HepG2 (cell line): ENCODE data around the gene KRI1. TPM values are rescaled to one million over a fixed set of nuclear protein-coding genes. Genes with fewer than 3 reads are reported as not detected.
A peak's percentile ranks its signal among the peaks of the same experiment; 100 is the strongest.

Source experiments
- ATAC-seq: fragments of 200-7000 bp; cut with Tn5 transposase; 3 replicates; pipeline ENCODE4 v1.9.1; 2020; ENCODE audit warnings: mild to moderate bottlenecking, moderate library complexity
- BruUV-seq: library from RNA; stranded (reverse); fragments of 400-500 nt; replicated peaks from 2 replicates; lab custom pipeline; 2021; lab: Mats Ljungman, UMichigan
- CTCF ChIA-PET: fragments of 300-600 bp; formaldehyde crosslinking; extraction: SDS; loops from one replicate; lab custom pipeline; 2021; ENCODE audit warnings: low total read pairs, inconsistent platforms, low intra/inter-chr PET ratio; lab: Yijun Ruan, JAX
- POLR2A ChIA-PET: fragments of 350-600 bp; sonication (Branson Sonifier 250); formaldehyde crosslinking; loops from one replicate; lab custom pipeline; 2020; ENCODE audit warnings: antibody characterized with exemption, inconsistent platforms; lab: Yijun Ruan, JAX
- DNase-seq: peaks from one replicate; pipeline ENCODE4 v3.0.0-alpha.2; 2015; ENCODE audit warnings: low spot score
- FAIRE-seq: peaks from 3 replicates; lab custom pipeline; 2011; peaks lifted over from hg19 to GRCh38; lab: Jason Lieb, UNC
- H2AFZ ChIP-seq: one replicate; pipeline ENCODE4 v1.6.1; 2011; ENCODE audit warnings: low read length, inconsistent platforms
- H3K27ac ChIP-seq: fragments of 300-600 bp; 3 replicates; pipeline ENCODE4 v1.8.0; 2011; ENCODE audit warnings: mixed run types, mild to moderate bottlenecking, mixed read lengths, low read length, inconsistent platforms; ENCODE audit not compliant: insufficient read depth; ENCODE audit errors: extremely low read length
- H3K27me3 ChIP-seq, 2 experiments: fragments of 200-600 bp in 1 of 2; 2 replicates in 1 of 2; 3 replicates in 1 of 2; pipeline versions ENCODE4 v1.6.0 to v1.8.0; 2011; ENCODE audit warnings: low read length in 2 of 2, mild to moderate bottlenecking in 2 of 2, moderate library complexity in 2 of 2, inconsistent platforms in 1 of 2; ENCODE audit not compliant: insufficient read depth in 2 of 2, control insufficient read depth in 1 of 2
- H3K36me3 ChIP-seq, 2 experiments: fragments of 200-600 bp in 1 of 2; replicated peaks in 1 of 2; 2 replicates in 1 of 2; 3 replicates in 1 of 2; pipeline versions ENCODE4 v1.5.1 to v1.8.0; 2011; ENCODE audit warnings: low read length in 2 of 2, inconsistent platforms in 1 of 2; ENCODE audit not compliant: insufficient read depth in 2 of 2, control insufficient read depth in 1 of 2
- H3K4me1 ChIP-seq: 2 replicates; pipeline ENCODE4 v1.5.1; 2012; ENCODE audit warnings: low read length, inconsistent platforms; ENCODE audit not compliant: insufficient read depth
- H3K4me2 ChIP-seq: 2 replicates; pipeline ENCODE4 v1.6.0; 2011; ENCODE audit warnings: low read depth, low read length, inconsistent platforms
- H3K4me3 ChIP-seq, 3 experiments: fragments of 200-600 bp in 1 of 3; sonication (generic), shearing (Covaris generic) in 1 of 3; replicated peaks in 1 of 3; 2 replicates each; pipeline ENCODE4 v1.5.1; 2011 to 2016; ENCODE audit warnings: low read length in 3 of 3, inconsistent platforms in 2 of 3, low read depth in 2 of 3, mild to moderate bottlenecking in 2 of 3, control low read depth in 1 of 3, mixed read lengths in 1 of 3; ENCODE audit not compliant: insufficient read depth in 1 of 3
- H3K79me2 ChIP-seq: one replicate; pipeline ENCODE4 v1.6.1; 2011; ENCODE audit warnings: low read length, inconsistent platforms; ENCODE audit not compliant: insufficient read depth
- H3K9ac ChIP-seq: 2 replicates; pipeline ENCODE4 v1.6.0; 2011; ENCODE audit warnings: mild to moderate bottlenecking, low read depth, low read length, inconsistent platforms; ENCODE audit not compliant: insufficient read depth
- H3K9me3 ChIP-seq: 2 replicates; pipeline ENCODE4 v1.5.1; 2012; ENCODE audit warnings: mild to moderate bottlenecking, low read length
- H4K20me1 ChIP-seq: 2 replicates; pipeline ENCODE4 v1.6.0; 2011; ENCODE audit warnings: inconsistent platforms, mild to moderate bottlenecking, low read length, moderate library complexity; ENCODE audit not compliant: insufficient read depth
- CEBPG ChIP-seq: IDR thresholded peaks from 2 replicates; pipeline ENCODE4 v1.6.1; 2016
- DR1 ChIP-seq: sonication (generic); formaldehyde crosslinking; IDR thresholded peaks from 2 replicates; pipeline ENCODE4 v1.8.0; 2021; ENCODE audit warnings: mild to moderate bottlenecking, missing genetic modification reagents, inconsistent platforms
- FOXK1 ChIP-seq: sonication (generic); formaldehyde crosslinking; IDR thresholded peaks from 2 replicates; pipeline ENCODE4 v1.4.0; 2020; ENCODE audit warnings: low read depth, missing genetic modification reagents, borderline replicate concordance
- FOXM1 ChIP-seq: sonication (generic); formaldehyde crosslinking; IDR thresholded peaks from 2 replicates; pipeline ENCODE4 v1.5.0; 2020; ENCODE audit warnings: missing genetic modification reagents
- RARG ChIP-seq: sonication (generic); formaldehyde crosslinking; IDR thresholded peaks from 2 replicates; pipeline ENCODE4 v1.4.0; 2020; ENCODE audit warnings: low read depth, mild to moderate bottlenecking, missing genetic modification reagents
- SOX6 ChIP-seq, 2 experiments: fragments of 450-650 bp in 1 of 2; sonication (generic) in 1 of 2; formaldehyde crosslinking in 1 of 2; IDR thresholded peaks; 2 replicates each; pipeline versions ENCODE4 v1.4.0 to v1.6.1; 2017 to 2020; ENCODE audit warnings: antibody characterized with exemption in 1 of 2, mild to moderate bottlenecking in 1 of 2, missing genetic modification reagents in 1 of 2
- STAT6 ChIP-seq: sonication (generic); formaldehyde crosslinking; IDR thresholded peaks from 2 replicates; pipeline ENCODE4 v1.4.0; 2020; ENCODE audit warnings: missing genetic modification reagents, mild to moderate bottlenecking, borderline replicate concordance
- SYNCRIP ChIP-seq: fragments of 200-400 bp; formaldehyde crosslinking; IDR thresholded peaks from 2 replicates; pipeline ENCODE4 v1.6.1; 2018; ENCODE audit warnings: mild to moderate bottlenecking, low read depth, low read length; ENCODE audit not compliant: insufficient read depth
- ZBTB49 ChIP-seq: sonication (generic); formaldehyde crosslinking; IDR thresholded peaks from 2 replicates; pipeline ENCODE4 v1.4.0; 2020; ENCODE audit warnings: missing genetic modification reagents, borderline replicate concordance
- ZNF10 ChIP-seq: sonication (generic); formaldehyde crosslinking; IDR thresholded peaks from 2 replicates; pipeline ENCODE4 v1.4.0; 2020; ENCODE audit warnings: mild to moderate bottlenecking, low read depth, missing genetic modification reagents, borderline replicate concordance
- ZNF138 ChIP-seq: sonication (generic); formaldehyde crosslinking; IDR thresholded peaks from 2 replicates; pipeline ENCODE4 v1.5.0; 2020; ENCODE audit warnings: mild to moderate bottlenecking, low read depth, missing genetic modification reagents
- ZNF564 ChIP-seq: sonication (generic); formaldehyde crosslinking; IDR thresholded peaks from 2 replicates; pipeline ENCODE4 v1.8.1; 2023; ENCODE audit warnings: mild to moderate bottlenecking, missing genetic modification reagents
- ZNF704 ChIP-seq: sonication (generic); formaldehyde crosslinking; IDR thresholded peaks from 2 replicates; pipeline ENCODE4 v1.8.1; 2023; ENCODE audit warnings: mild to moderate bottlenecking, inconsistent platforms, moderate library complexity, missing genetic modification reagents, borderline replicate concordance
- WGBS: methylation state at CpG from one replicate; pipeline ENCODE4 v1.1.6; 2017; ENCODE audit warnings: low lambda C conversion rate; 5-methylcytosine and 5-hydroxymethylcytosine counted together
- in situ Hi-C: cut with HindIII; loops from 2 replicates; pipeline ENCODE4 v1.10.0; 2017; ENCODE audit warnings: low pct_unique_long_range_greater_than_20kb; ENCODE audit not compliant: extremely low pct_ligation_motif_present
- intact Hi-C: fragments of 100-400 bp; cut with micrococcal nuclease; formaldehyde crosslinking; loops from one replicate; pipeline ENCODE4 v1.10.0; 2022; ENCODE audit not compliant: unreplicated experiment
- polyA plus RNA-seq, 8 experiments: library from polyadenylated mRNA; depleted of rRNA in 3 of 8; stranded (reverse) in 7 of 8; unstranded in 1 of 8; fragments of >200 nt; fragmentation: Illumina TruSeq in 4 of 8; extraction: Trizol in 4 of 8; gene quantifications; 2 replicates each; pipeline versions ENCODE4 v1.2.1 to v1.2.3, GENCODE V29; 2011 to 2016; ENCODE audit warnings: low read depth in 4 of 8, missing spikeins in 1 of 8, mixed read lengths in 1 of 8; ENCODE audit not compliant: insufficient read depth in 1 of 8
- total RNA-seq, 5 experiments: library from RNA; depleted of rRNA; stranded (reverse); fragments of >200 nt; fragmentation: Illumina TruSeq; extraction: Trizol; gene quantifications; 2 replicates each; pipeline ENCODE4 v1.2.3, GENCODE V29; 2016; ENCODE audit warnings: low read depth in 1 of 5
- TF ChIP-seq, protein P1 (sequence below): sonication (generic); formaldehyde crosslinking; IDR thresholded peaks from 2 replicates; pipeline ENCODE4 v1.9.0; 2021; ENCODE audit warnings: missing genetic modification reagents, borderline replicate concordance

Gene KRI1
- total and polyA plus RNA-seq, 2 of the 13 experiments (the other 11 are each of a cell fraction or from before 2014, with no cell fraction given): 9.1 to 11.7 TPM

- Histone ChIP-seq H3K9me3 (no peaks in the 10 kb centered on the region), H3K27me3 (peaks cover 1 to 17% of the 10 kb centered on the region in 2 experiments; a peak in 3 of 5 replicates), H3K4me3 (no peak overlapping the region), H3K4me1 (peaks cover 15% of the 10 kb centered on the region; the same call in 1 of the 2 replicates), H3K4me2 (no peak overlapping the region), H2AFZ (no peak overlapping the region), H3K79me2 (no peaks in the 10 kb centered on the region), H3K27ac (no peak overlapping the region)
- ChIA-PET CTCF (no interaction called here), POLR2A (interaction anchor here (0.9 kb wide), 1 partner anchor 18 kb away, joined by 3 read pairs; no protein-coding TSS in a partner anchor)
- DNase-seq (no peak), ATAC-seq (peak; percentile 23; the same call in 1 of the 3 replicates)
- TF ChIP-seq RARG (CRISPR knock-in tag): no peak
- TF ChIP-seq, protein P1, sequence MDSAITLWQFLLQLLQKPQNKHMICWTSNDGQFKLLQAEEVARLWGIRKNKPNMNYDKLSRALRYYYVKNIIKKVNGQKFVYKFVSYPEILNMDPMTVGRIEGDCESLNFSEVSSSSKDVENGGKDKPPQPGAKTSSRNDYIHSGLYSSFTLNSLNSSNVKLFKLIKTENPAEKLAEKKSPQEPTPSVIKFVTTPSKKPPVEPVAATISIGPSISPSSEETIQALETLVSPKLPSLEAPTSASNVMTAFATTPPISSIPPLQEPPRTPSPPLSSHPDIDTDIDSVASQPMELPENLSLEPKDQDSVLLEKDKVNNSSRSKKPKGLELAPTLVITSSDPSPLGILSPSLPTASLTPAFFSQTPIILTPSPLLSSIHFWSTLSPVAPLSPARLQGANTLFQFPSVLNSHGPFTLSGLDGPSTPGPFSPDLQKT (CRISPR knock-in tag): no peak
- TF ChIP-seq SYNCRIP: no peak
- no peak for TF ChIP-seq ZBTB49 (CRISPR knock-in tag)
- no peak for TF ChIP-seq ZNF564 (CRISPR knock-in tag)
- TF ChIP-seq STAT6: no peak
- no peak for TF ChIP-seq FOXM1
- no peak for TF ChIP-seq ZNF10 (CRISPR knock-in tag)
- TF ChIP-seq SOX6 (IDR thresholded peaks at IDR 0.05): no peak
- TF ChIP-seq SOX6 (CRISPR knock-in tag; IDR thresholded peaks at IDR 0.05): no peak
- no peak for TF ChIP-seq ZNF704 (CRISPR knock-in tag)
- no peak for TF ChIP-seq FOXK1 (CRISPR knock-in tag)
- no peak for TF ChIP-seq CEBPG (CRISPR knock-in tag)
- no peak for TF ChIP-seq ZNF138 (CRISPR knock-in tag)
- TF ChIP-seq DR1 (CRISPR knock-in tag): no peak
- TF ChIP-seq, all 625 proteins: peak for 0
- no TSS peak for BruUV-seq
- no peak overlapping the region for H3K9ac ChIP-seq
- no peaks in the 10 kb centered on the region for H4K20me1 ChIP-seq
- in situ Hi-C loops: no loop called here
- intact Hi-C loops: no loop called here
- H3K36me3 ChIP-seq: no peaks in the 10 kb centered on the region
- FAIRE-seq: no peak
- 0% methylated on average over 6 of the region's 6 CpGs for WGBS
Observed at GRCh38 chr19:10535613-10536012, 30.2 kb downstream of the KRI1 start.
